A549 (cell line): ENCODE results near the gene FADS3.

Source experiments
- BHLHE40 ChIP-seq: IDR thresholded peaks from 2 replicates; pipeline ENCODE4 v1.6.1; 2012; ENCODE audit warnings: low read depth, low read length, inconsistent platforms
- HOXB13 ChIP-seq: fragments of 250-450 bp; sonication (Bioruptor Pico); IDR thresholded peaks from 2 replicates; pipeline ENCODE4 v1.5.0; 2020; ENCODE audit warnings: low read depth, mild to moderate bottlenecking, moderate library complexity
- REST ChIP-seq: fragments of 200-600 bp; sonication (generic); IDR thresholded peaks from 2 replicates; pipeline ENCODE4 v1.6.1; 2016; ENCODE audit warnings: antibody characterized with exemption, mild to moderate bottlenecking, moderate library complexity
- TP53 ChIP-seq: fragments of 250-450 bp; sonication (Bioruptor Pico); IDR thresholded peaks from 2 replicates; pipeline ENCODE4 v1.5.0; 2021; ENCODE audit warnings: mild to moderate bottlenecking, moderate library complexity

DNA sequence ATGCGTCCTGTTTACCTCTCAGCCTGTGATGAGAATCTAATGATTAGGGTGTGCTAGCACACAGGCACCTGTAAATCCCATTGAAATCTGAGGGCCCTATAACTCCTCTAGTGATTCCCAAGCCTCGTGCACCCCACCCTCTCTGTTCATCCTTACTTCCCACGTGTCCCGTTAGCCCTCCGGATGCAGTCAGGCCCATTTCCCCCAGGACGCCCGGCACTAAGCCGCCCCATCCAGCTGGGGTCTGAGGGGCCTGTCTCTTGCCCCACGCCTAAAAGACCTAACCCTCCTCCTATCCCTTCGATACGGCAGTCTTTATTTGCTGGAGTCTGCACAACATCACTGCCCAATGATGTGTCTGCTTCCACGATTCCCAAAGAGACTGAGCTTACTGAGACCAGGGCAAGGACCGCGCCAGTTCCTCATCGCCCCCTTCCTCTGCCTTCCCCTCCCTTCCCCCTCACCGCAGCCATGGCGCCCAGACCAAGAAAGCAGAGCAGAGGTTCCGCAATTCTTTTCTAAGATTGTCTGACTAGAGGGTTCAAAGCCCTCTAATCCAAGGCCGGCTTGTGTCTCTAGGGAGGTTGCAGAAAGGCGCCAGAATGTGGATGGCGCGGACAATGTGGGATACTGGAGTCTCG is 64.3 kb downstream of the FADS3 start:
- TF ChIP-seq HOXB13 (CRISPR knock-in tag): no peak
- TF ChIP-seq TP53 (CRISPR knock-in tag): no peak
- TF ChIP-seq REST: no peak
- no peak for TF ChIP-seq BHLHE40
